GM21515 (cell line): ENCODE results near the gene TRPM4.
"Not testable (repeated sequence)": the region's sequence is repeated elsewhere in the genome, so short reads cannot be mapped to it uniquely, and the experiment has no call there.

Source experiments
- ATAC-seq: cut with Tn5 transposase; IDR thresholded peaks from one replicate; pipeline ENCODE4 v1.9.1; 2021; ENCODE audit not compliant: unreplicated experiment

The TRPM4 gene

DNA sequence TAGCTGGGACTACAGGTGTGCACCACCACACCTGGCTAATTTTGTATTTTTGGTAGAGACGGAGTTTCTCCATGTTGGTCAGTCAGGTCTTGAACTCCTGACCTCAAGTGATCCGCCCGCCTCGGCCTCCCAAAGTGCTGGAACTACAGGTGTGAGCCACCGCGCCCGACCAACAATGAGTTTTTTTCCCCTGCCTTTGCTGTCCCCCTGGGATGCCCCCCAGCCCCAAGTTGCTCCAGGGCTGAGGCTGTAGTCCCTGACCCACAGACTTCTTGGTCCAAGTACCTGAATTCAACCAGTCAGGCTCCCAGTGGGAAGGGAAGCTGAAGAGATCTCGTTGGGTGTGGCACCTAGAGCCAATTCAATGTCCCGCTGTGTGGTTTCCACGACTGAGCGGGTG lies 66.8 kb downstream of the TRPM4 start:
- not testable (repeated sequence) for ATAC-seq

DNA sequence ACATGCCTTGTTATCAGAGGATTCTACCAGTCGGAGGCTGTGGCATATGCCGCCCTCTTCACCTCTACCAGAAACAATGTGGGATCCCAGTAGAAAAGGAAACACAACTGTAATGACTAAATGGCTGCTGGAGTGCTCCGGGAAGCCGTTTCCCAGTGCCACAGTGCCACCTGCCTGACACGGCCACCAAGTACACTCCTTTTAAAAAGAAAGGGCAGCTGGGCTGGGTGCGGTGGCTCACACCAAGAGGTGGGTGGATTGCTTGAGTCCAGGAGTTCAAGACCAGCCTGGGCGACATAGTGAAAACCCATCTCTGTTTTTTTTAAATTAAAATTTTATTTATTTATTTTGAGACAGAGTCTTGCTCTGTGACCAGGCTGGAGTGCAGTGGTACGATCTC lies 67.3 kb downstream of the TRPM4 start:
- ATAC-seq: no peak

DNA sequence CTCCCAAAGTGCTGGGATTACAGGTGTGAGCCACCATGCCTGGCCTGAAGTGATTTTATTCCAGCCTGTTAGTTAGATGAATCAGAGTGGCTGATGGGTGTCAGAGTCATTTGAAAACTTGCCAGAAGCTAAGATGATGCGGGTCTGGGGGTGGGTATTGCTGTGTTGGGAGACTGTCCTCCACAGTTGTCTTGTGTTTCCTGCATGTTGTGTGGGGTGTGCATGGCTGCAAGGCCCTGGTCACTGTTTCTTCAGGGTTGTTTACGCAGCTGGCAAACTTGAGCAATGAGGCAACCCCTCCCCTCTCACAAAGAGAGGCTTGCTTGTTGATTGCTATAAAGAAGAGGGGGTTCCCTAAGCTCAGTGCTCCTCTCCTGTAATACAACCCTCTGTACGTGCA lies 71.8 kb downstream of the TRPM4 start:
- ATAC-seq: no peak

DNA sequence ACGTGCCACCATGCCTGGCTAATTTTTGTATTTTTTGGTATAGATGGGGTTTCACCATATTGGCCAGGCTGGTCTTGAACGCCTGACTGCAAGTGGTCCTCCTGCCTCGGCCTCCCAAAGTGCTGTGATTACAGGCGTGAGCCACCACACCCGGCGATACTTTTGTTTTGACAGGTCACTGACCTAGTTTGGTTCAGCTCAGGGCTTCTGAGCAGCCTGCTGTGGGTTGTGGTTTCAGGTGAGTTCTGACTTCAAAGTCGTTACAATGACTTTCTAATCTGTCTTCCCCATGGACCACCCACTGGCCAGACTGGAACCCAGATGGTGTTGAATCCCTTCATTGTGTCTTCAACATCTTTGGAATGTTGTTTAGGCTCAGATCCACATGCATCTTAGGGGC lies 73.8 kb downstream of the TRPM4 start:
- no peak for ATAC-seq

DNA sequence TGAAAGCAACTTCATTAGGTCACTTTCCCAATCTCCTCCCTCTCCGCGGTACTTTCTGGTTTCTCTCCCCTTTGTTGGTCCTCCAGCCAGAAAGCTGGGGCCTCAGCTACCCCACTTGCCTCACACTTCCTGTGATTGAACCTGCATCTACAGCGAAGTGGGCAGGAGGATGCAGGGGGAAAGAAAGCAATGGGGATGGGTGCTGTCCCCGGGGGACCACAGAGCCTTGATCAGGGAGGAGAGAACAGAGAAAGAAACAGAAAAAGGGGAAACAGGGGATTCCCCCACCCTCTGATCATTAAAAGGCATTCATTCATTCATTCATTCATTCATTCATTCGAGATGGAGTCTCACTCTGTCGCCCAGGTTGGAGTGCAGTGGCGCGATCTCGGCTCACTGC lies 74.2 kb downstream of the TRPM4 start:
- no peak for ATAC-seq

DNA sequence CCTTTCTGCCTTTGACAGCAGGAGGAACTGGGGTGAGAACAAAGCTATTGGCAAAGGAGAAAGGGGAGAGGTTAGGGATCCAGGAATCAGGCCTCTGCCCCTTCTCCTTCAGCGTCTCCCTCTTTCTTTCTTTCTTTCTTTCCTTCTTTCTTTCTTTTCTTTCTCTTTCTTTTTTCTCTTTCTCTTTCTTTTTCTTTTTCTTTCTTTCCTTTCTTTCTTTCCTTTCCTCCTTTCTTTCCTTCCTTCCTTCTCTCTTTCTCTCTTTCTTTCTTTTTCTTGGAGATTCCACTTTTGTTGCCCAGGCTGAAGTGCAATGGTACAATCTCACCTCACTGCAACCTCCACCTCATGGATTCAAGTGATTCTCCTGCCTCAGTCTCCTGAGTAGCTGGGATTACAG lies 75.6 kb downstream of the TRPM4 start:
- no peak for ATAC-seq

DNA sequence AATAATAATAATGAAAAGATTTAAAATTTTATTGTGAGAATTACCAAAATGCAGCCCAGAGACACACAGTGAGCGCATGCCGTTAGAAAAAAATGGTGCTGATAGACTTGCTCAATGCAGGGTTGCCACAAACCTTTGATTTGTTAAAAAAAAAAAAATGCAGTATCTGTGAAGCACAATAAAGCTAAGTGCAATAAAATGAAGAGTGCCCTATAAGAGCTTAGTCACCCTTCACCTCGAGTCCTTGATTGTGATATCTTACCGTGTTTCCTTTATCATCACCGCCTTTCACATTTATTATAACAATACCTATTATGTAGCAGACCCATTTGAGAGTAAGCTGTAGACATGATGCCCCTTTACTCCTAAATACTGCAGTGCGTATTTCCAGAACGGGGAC lies 84.2 kb downstream of the TRPM4 start:
- no peak for ATAC-seq

DNA sequence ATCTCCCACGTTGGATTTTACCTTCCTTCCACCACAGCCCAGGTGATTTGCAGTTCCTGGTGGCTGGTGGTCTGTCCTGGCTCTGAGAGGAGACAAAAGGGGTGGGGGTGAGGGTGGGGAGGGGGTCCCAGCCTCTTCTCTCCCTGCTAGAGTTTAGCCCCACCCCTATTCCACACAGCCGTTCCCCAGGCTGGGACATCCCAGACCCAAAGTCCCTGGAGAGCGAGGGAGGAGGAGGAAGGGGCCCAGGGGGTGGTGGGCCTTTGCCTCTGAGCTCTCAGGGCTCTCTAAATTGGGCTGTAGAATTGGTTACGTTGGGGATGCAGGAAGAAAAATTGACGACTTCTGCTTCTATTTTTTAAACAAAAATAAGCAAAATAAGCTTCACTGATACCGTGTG lies 85.5 kb downstream of the TRPM4 start:
- no peak for ATAC-seq

DNA sequence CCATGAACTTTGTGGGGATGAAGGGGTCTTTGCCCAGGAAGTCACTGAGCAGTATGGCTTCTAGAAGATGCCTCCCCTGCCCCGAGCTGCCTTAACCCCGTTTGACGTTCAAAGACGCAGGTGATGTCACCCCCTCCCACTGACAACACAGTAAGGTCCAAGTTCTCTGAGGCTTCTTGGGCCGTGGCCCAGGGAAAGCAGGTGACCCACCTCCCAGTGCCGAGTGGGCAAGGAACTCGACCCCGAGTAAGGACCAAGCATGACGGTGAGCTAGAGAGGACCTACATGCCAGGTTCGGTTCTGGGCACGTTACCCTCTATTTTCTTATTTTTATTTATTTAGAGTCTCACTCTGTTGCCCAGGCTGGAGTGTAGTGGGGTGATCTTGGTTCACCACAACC lies 86.1 kb downstream of the TRPM4 start:
- ATAC-seq: no peak

DNA sequence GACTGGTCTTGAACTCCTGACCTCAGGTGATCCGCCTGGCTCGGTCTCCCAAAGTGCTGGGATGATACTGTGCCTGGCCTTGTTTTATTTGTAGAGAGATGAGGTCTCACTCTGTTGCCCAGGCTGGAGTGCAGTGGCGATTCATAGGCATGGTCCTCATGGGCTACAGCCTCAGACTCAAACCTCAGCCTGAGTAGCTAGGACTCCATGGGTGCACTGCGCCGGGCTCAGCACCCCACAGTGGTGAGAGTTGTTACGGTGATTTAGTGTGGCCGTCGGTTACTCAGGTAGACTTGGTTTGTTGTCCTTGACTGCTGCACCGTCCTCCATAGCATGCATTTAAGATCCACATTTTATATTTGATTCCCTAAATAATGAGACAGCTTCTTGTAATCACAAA lies 86.7 kb downstream of the TRPM4 start:
- no peak for ATAC-seq

DNA sequence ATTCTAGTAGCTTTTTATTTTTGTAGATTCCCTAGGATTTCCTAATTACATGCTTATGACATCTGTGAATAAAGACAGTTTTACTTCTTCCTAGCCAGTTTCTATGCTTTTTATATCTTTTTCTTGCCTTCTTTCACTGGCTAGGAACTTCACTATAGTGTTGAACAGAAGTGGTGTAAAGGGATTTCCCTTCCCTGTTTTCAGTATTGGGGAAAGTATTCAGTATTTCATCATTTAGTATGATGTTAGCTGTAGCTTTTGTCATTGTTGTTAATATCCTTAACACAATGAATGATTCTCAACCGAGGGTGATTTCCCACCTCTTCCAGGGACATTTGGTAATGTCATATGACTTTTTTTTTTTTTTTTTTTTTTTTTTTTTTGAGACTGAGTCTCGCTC lies 90.1 kb downstream of the TRPM4 start:
- ATAC-seq: no peak

DNA sequence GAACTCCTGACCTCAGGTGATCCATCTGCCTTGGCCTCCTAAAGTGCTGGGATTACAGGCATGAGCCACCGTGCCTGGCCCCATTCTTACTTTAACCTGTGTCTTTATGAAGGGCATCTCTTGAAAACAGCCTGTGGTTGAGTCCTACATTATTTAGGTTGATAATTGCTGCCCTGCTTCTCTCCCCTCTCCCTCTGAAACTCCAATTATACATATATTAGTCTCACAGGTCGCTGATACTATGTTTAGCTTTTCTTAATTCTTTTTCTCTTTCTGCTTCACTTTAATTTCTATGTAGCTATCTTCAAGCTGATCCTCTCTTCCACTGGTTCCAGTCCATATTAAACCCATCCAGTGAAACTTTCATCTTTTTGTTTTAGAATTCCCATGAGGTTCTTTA lies 92.3 kb downstream of the TRPM4 start:
- no peak for ATAC-seq

DNA sequence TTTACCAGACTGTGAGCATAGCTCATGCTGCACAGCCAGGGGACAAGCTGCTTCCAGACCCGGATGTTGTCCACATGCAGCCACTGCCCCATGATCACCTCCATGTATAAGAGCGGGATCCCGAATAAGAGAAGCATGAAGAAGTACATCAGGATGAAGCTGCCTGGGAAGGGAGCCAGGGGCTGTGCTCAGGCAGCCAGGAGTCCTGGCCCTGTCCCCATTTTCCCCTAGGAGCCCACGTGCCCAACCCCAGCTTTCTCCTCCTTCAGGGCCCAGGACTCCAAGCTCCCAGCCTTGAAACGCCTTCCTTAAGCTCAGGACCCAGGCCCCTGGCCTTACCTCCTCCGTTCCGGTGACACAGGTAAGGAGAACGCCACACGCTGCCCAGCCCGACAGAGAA lies 98.1 kb downstream of the TRPM4 start:
- no peak for ATAC-seq

DNA sequence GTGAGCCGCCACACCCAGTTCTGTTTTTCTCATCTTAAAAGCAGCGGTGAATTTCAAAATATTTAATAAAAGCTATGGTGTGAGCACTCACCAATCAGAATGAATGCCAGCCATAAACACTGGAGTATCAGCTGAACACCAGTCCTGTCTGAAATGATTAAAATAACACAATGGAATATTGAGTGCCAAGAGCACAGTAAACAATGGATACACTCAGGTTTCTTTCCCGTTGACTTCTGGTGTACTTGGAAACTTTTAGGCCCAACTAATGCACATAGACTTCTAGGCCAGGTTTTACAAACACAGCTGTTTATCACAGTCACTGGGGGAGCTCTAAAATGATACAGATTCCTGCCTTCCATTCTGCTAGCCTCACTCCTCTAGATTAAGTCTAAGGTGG lies 99.1 kb downstream of the TRPM4 start:
- no peak for ATAC-seq
